Neural progenitor cell (in vitro differentiated cells): Measurements from ENCODE around the gene ANKRD18B.
"Not testable (repeated sequence)": the region's sequence is repeated elsewhere in the genome, so short reads cannot be mapped to it uniquely, and the experiment has no call there.

Source experiments
- CTCF ChIP-seq: fragments of 200-600 bp; sonication (generic); IDR thresholded peaks from 2 replicates; pipeline ENCODE4 v1.5.1; 2017; ENCODE audit warnings: antibody characterized with exemption, mild to moderate bottlenecking
- EZH2 ChIP-seq: fragments of 200-600 bp; sonication (generic); IDR thresholded peaks from 2 replicates; pipeline ENCODE4 v1.6.1; 2017; ENCODE audit warnings: antibody characterized with exemption, mild to moderate bottlenecking, moderate library complexity
- EZH2phosphoT487 ChIP-seq: fragments of 200-600 bp; sonication (generic); IDR thresholded peaks from 2 replicates; pipeline ENCODE4 v1.6.1; 2017; ENCODE audit warnings: antibody characterized with exemption

DNA sequence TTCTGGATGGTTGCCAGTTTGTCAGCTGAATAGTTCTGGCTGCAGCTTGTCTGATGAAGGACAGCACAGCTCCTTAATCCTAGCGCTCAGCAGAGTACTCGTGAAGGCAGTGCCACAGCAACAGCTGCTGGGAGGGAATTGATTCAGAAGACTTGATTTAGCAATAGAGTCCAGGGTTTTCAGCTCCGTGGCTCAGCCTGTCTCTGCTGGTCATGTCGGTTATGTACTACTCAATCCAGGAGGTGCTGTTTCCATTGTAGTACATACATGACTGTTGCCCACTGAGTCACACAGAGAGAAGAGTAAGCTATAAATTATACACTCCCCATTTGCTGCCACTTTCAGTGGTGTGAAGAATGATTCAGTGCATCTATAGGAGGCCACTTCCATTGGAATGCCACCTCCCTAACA, 28.3 kb downstream of the ANKRD18B start:
- not testable (repeated sequence) for TF ChIP-seq CTCF, EZH2, EZH2phosphoT487
